K562 (cell line): ENCODE data around the gene KIFC3. TPM values are rescaled to one million over a fixed set of nuclear protein-coding genes. Genes with fewer than 3 reads are reported as not detected.

Source experiments
- CBX3 ChIP-seq, 2 experiments: IDR thresholded peaks; 1 replicate in 1 of 2; 2 replicates in 1 of 2; pipeline ENCODE4 v1.6.1; 2012; ENCODE audit warnings: inconsistent platforms in 2 of 2, low read length in 2 of 2, borderline replicate concordance in 1 of 2, control low read depth in 1 of 2
- CEBPG ChIP-seq, 3 experiments: fragments of 200-800 bp in 1 of 3; sonication (Bioruptor generic) in 1 of 3; sonication (generic) in 1 of 3; formaldehyde crosslinking in 1 of 3; IDR thresholded peaks in 2 of 3; conservative IDR thresholded peaks in 1 of 3; 2 replicates each; pipeline versions ENCODE4 v1.6.1 to v1.8.0; 2016 to 2022; ENCODE audit warnings: missing compliant biosample characterization in 2 of 3, missing genetic modification characterization in 2 of 3, mild to moderate bottlenecking in 1 of 3, missing genetic modification reagents in 1 of 3
- CREM ChIP-seq: IDR thresholded peaks from 2 replicates; pipeline ENCODE4 v1.6.1; 2014; ENCODE audit warnings: antibody characterized with exemption, low read depth
- DEAF1 ChIP-seq: fragments of 450-650 bp; formaldehyde crosslinking; IDR thresholded peaks from 2 replicates; pipeline ENCODE4 v1.4.0; 2020; ENCODE audit warnings: mild to moderate bottlenecking, moderate library complexity
- DPF2 ChIP-seq: fragments of 450-650 bp; IDR thresholded peaks from 2 replicates; pipeline ENCODE4 v1.6.1; 2016
- HDAC2 ChIP-seq: fragments of 450-650 bp; IDR thresholded peaks from 2 replicates; pipeline ENCODE4 v1.6.1; 2016; ENCODE audit warnings: mild to moderate bottlenecking
- HNRNPL ChIP-seq: fragments of 200-400 bp; formaldehyde crosslinking; IDR thresholded peaks from 2 replicates; pipeline ENCODE4 v1.6.1; 2017; ENCODE audit warnings: low read depth, mild to moderate bottlenecking, low read length
- HNRNPLL ChIP-seq: fragments of 200-400 bp; formaldehyde crosslinking; IDR thresholded peaks from 2 replicates; pipeline ENCODE4 v1.6.1; 2017; ENCODE audit warnings: low read length, low read depth, mild to moderate bottlenecking; ENCODE audit not compliant: poor library complexity, severe bottlenecking
- JUN ChIP-seq, 2 experiments: sonication (generic) in 1 of 2; formaldehyde crosslinking in 1 of 2; IDR thresholded peaks; 2 replicates each; pipeline versions ENCODE4 v1.6.1 to v1.8.0; 2012 to 2022; ENCODE audit warnings: borderline replicate concordance in 2 of 2, mild to moderate bottlenecking in 2 of 2, improper control_type of control experiment in 1 of 2, low read depth in 1 of 2, low read length in 1 of 2, missing genetic modification reagents in 1 of 2
- KLF13 ChIP-seq: fragments of 450-650 bp; IDR thresholded peaks from 2 replicates; pipeline ENCODE4 v1.6.1; 2016; ENCODE audit warnings: missing genetic modification characterization, low read depth, mild to moderate bottlenecking, missing compliant biosample characterization, moderate library complexity, borderline replicate concordance
- NCOA2 ChIP-seq, 2 experiments: fragments of 450-650 bp; IDR thresholded peaks; 2 replicates each; pipeline ENCODE4 v1.6.1; 2018; ENCODE audit warnings: mild to moderate bottlenecking in 2 of 2, moderate library complexity in 1 of 2; ENCODE audit not compliant: partially characterized antibody in 2 of 2
- SAP30 ChIP-seq: fragments of 200-600 bp; sonication (generic); IDR thresholded peaks from 2 replicates; pipeline ENCODE4 v1.6.1; 2012; ENCODE audit warnings: borderline replicate concordance, low read depth, mild to moderate bottlenecking, moderate library complexity, low read length, control low read depth, inconsistent platforms; ENCODE audit not compliant: insufficient read depth, poor library complexity, severe bottlenecking
- USF1 ChIP-seq: sonication (generic); formaldehyde crosslinking; IDR thresholded peaks from 2 replicates; pipeline ENCODE4 v1.9.0; 2022; ENCODE audit warnings: mild to moderate bottlenecking, missing genetic modification reagents
- USF2 ChIP-seq: sonication (generic); formaldehyde crosslinking; IDR thresholded peaks from 2 replicates; pipeline ENCODE4 v1.5.0; 2020; ENCODE audit warnings: missing genetic modification reagents
- ZNF324 ChIP-seq: fragments of 250-450 bp; sonication (Bioruptor Pico); IDR thresholded peaks from 2 replicates; pipeline ENCODE4 v1.4.0; 2020; ENCODE audit warnings: mild to moderate bottlenecking
- ZNF740 ChIP-seq, 3 experiments: fragments of 200-800 bp in 1 of 3; sonication (Bioruptor generic) in 1 of 3; sonication (generic) in 1 of 3; formaldehyde crosslinking in 1 of 3; IDR thresholded peaks; 2 replicates each; pipeline versions ENCODE4 v1.6.1 to v1.8.0; 2016 to 2022; ENCODE audit warnings: mild to moderate bottlenecking in 2 of 3, missing compliant biosample characterization in 2 of 3, missing genetic modification characterization in 2 of 3, missing genetic modification reagents in 1 of 3
- ZNF785 ChIP-seq: fragments of 250-450 bp; sonication (Bioruptor Pico); IDR thresholded peaks from 2 replicates; pipeline ENCODE4 v1.4.0; 2020; ENCODE audit warnings: mild to moderate bottlenecking
- polyA plus RNA-seq, 8 experiments: library from polyadenylated mRNA; depleted of rRNA in 4 of 8; stranded (reverse) in 5 of 8; unstranded in 3 of 8; fragments of >200 nt; fragmentation: Nextera tagmentation in 2 of 8; fragmentation: Illumina TruSeq in 1 of 8; extraction: Ambion mirVana in 2 of 8; extraction: Trizol in 1 of 8; gene quantifications; 2 replicates each; pipeline versions ENCODE4 v1.2.1 to v1.2.3, GENCODE V29; 2011 to 2014; ENCODE audit warnings: inconsistent platforms in 1 of 8, missing spikeins in 1 of 8
- total RNA-seq, 7 experiments: library from RNA; depleted of rRNA in 6 of 7; stranded (reverse); fragments of >200 nt in 6 of 7; fragmentation: Illumina TruSeq in 2 of 7; extraction: Trizol in 2 of 7; gene quantifications; 2 replicates each; pipeline versions ENCODE4 v1.2.1 to v1.2.3, GENCODE V29; 2011 to 2021; ENCODE audit warnings: low replicate concordance in 1 of 7

KIFC3 gene
- total and polyA plus RNA-seq, 9 of the 15 experiments (the other 6 are each of a cell fraction or from before 2014, with no cell fraction given), result 0.23 to 105 (median 26.2) TPM

GRCh38 chr16:57736419-57737351 lies 65.6 kb downstream of the KIFC3 start (continued):
- peak; percentile 66 for TF ChIP-seq HNRNPLL
- peak; percentile 25; the same call in 1 of the 2 replicates for TF ChIP-seq JUN (IDR thresholded peaks at IDR 0.05; ENCODE audit: borderline replicate concordance, low read depth, low read length)
- TF ChIP-seq JUN (CRISPR knock-in tag; IDR thresholded peaks at IDR 0.05; ENCODE audit: borderline replicate concordance), result 0 out of 2 replicates have a peak, but pooled peaks have one; percentile 60
- no peak for TF ChIP-seq ZNF785 (CRISPR knock-in tag)
- TF ChIP-seq CREM, result peak; percentile 56
- 0 out of 2 replicates have a peak, but pooled peaks have one; percentile 39 for TF ChIP-seq DEAF1
- peak; percentile 61 for TF ChIP-seq USF2 (CRISPR knock-in tag)
- TF ChIP-seq SAP30, result peak; percentile 13
- TF ChIP-seq ZNF324 (CRISPR knock-in tag), result no peak
- peak; percentile 61 for TF ChIP-seq CEBPG (CRISPR knock-in tag; IDR thresholded peaks at IDR 0.05)
- TF ChIP-seq CEBPG (tag; conservative IDR thresholded peaks at IDR 0.05 in 1 of 2, IDR thresholded peaks at IDR 0.05 in 1 of 2), result no peak
- TF ChIP-seq ZNF740 (CRISPR knock-in tag; IDR thresholded peaks at IDR 0.05), result peak; percentile 73; the same call in 1 of the 2 replicates
- no peak for TF ChIP-seq ZNF740 (tag; IDR thresholded peaks at IDR 0.05)
- 0 out of 2 replicates have a peak, but pooled peaks have one; percentile 14 for TF ChIP-seq HDAC2
- 0 out of 3 replicates have a peak, but pooled peaks of 1 of the 2 experiments have one; percentile 9 for TF ChIP-seq CBX3 (IDR thresholded peaks at IDR 0.05; ENCODE audit: borderline replicate concordance in 1 of 2, low read length in 2 of 2)
- no peak for TF ChIP-seq NCOA2 (IDR thresholded peaks at IDR 0.05; ENCODE audit: partially characterized antibody in 2 of 2)
- TF ChIP-seq USF1 (CRISPR knock-in tag), result peak; percentile 78
- 0 out of 2 replicates have a peak, but pooled peaks have one; percentile 38 for TF ChIP-seq DPF2
- no peak for TF ChIP-seq KLF13
- TF ChIP-seq HNRNPL, result no peak
